Activated CD8-positive, alpha-beta memory T cell treated with anti-CD3 and anti-CD28 coated beads, Interleukin-2, amount 50 U/mL, for 24 hours (primary cell): ENCODE results near the gene GADL1.

Experiments used
- DNase-seq: peaks from one replicate; pipeline ENCODE4 v3.0.0-alpha.2; 2020; ENCODE audit errors: extremely low read depth

GADL1 gene

GRCh38 chr3:30894521-30895251, at the start of gene GADL1:
GADL1 (minus strand) TSS chr3:30894661; CDS start chr3:30894614, 47 bp downstream.
- DNase-seq = no peak

- no peak for DNase-seq
These were observed 49.7 kb upstream of the GADL1 start for GRCh38 chr3:30944124-30944523.

- DNase-seq = no peak
These were observed 48.7 kb upstream of the GADL1 start for GRCh38 chr3:30943206-30943605.

- no peak for DNase-seq
These were observed 46.9 kb upstream of the GADL1 start for GRCh38 chr3:30941342-30941741.

GRCh38 chr3:30940740-30941139, 46.3 kb upstream of the GADL1 start:
- no peak for DNase-seq

- no peak for DNase-seq
These were observed 39.7 kb upstream of the GADL1 start for GRCh38 chr3:30934208-30934550.

GRCh38 chr3:30933478-30934207, 39.2 kb upstream of the GADL1 start:
- no peak for DNase-seq

- no peak for DNase-seq
These were observed 38.1 kb upstream of the GADL1 start for GRCh38 chr3:30932513-30933098.

- DNase-seq = no peak
These were observed 30.3 kb upstream of the GADL1 start for GRCh38 chr3:30924763-30925162.

- no peak for DNase-seq
These were observed 25.1 kb upstream of the GADL1 start for GRCh38 chr3:30919564-30919963.

- no peak for DNase-seq
These were observed 24.3 kb upstream of the GADL1 start for GRCh38 chr3:30918761-30919160.

GRCh38 chr3:30915782-30916181, 21.3 kb upstream of the GADL1 start:
- DNase-seq = no peak

- no peak for DNase-seq
These were observed 20.2 kb upstream of the GADL1 start for GRCh38 chr3:30914696-30915095.

- DNase-seq = no peak
These were observed 18.7 kb upstream of the GADL1 start for GRCh38 chr3:30913176-30913575.

GRCh38 chr3:30912301-30912700, 17.8 kb upstream of the GADL1 start:
- DNase-seq = no peak

GRCh38 chr3:30908456-30909037, 14.1 kb upstream of the GADL1 start:
- DNase-seq = no peak

- DNase-seq = no peak
These were observed 10.5 kb upstream of the GADL1 start for GRCh38 chr3:30904996-30905395.

- DNase-seq = no peak
These were observed 868 bp upstream of the GADL1 start for GRCh38 chr3:30895329-30895728.

GRCh38 chr3:30893678-30894325, 659 bp downstream of the GADL1 start:
- no peak for DNase-seq

GRCh38 chr3:30890907-30891306, 3.6 kb downstream of the GADL1 start:
- no peak for DNase-seq

GRCh38 chr3:30886888-30887287, 7.6 kb downstream of the GADL1 start:
- DNase-seq = no peak

GRCh38 chr3:30878862-30879261, 15.6 kb downstream of the GADL1 start:
- no peak for DNase-seq
